Fibroblast of lung (primary cell): ENCODE results near the gene MYMX. TPM values are rescaled to one million over a fixed set of nuclear protein-coding genes. Genes with fewer than 3 reads are reported as not detected.

Experiments
- DNase-seq, 2 donors: peaks; one replicate each; pipeline versions ENCODE4 v3.0.0 to v3.0.0-alpha.2; 2010; ENCODE audit warnings: low read depth in 2 of 2
- H2AFZ ChIP-seq: 2 replicates; pipeline ENCODE4 v1.5.1; 2012; ENCODE audit warnings: low read length, control low read depth, inconsistent platforms
- H3K27ac ChIP-seq: 2 replicates; pipeline ENCODE4 v1.5.1; 2011; ENCODE audit warnings: low read length, control low read depth; ENCODE audit not compliant: insufficient read depth
- H3K27me3 ChIP-seq: 2 replicates; pipeline ENCODE4 v1.5.1; 2011; ENCODE audit warnings: mild to moderate bottlenecking, low read length; ENCODE audit not compliant: control insufficient read depth, insufficient read depth
- H3K36me3 ChIP-seq: 2 replicates; pipeline ENCODE4 v1.5.1; 2011; ENCODE audit warnings: low read length; ENCODE audit not compliant: control insufficient read depth, insufficient read depth
- H3K4me1 ChIP-seq: 2 replicates; pipeline ENCODE4 v1.5.1; 2011; ENCODE audit warnings: low read length; ENCODE audit not compliant: control insufficient read depth, insufficient read depth; ENCODE audit errors: extremely low read depth
- H3K4me2 ChIP-seq: 2 replicates; pipeline ENCODE4 v1.5.1; 2011; ENCODE audit warnings: low read length, control low read depth; ENCODE audit not compliant: insufficient read depth; ENCODE audit errors: extremely low read depth
- H3K4me3 ChIP-seq, 4 experiments: fragments of 200-600 bp in 1 of 4; sonication (generic) in 1 of 4; replicated peaks in 1 of 4; 2 replicates each; pipeline ENCODE4 v1.5.1; 2011 to 2016; ENCODE audit warnings: low read length in 4 of 4, low read depth in 3 of 4, mild to moderate bottlenecking in 3 of 4, control low read depth in 2 of 4, inconsistent platforms in 1 of 4, mixed read lengths in 1 of 4; ENCODE audit not compliant: insufficient read depth in 1 of 4; ENCODE audit errors: control extremely low read depth in 1 of 4
- H3K79me2 ChIP-seq: 2 replicates; pipeline ENCODE4 v1.5.1; 2012; ENCODE audit warnings: mild to moderate bottlenecking, low read length, inconsistent platforms; ENCODE audit not compliant: control insufficient read depth, insufficient read depth
- H3K9ac ChIP-seq: 2 replicates; pipeline ENCODE4 v1.5.1; 2011; ENCODE audit warnings: mild to moderate bottlenecking, low read length, control low read depth; ENCODE audit not compliant: insufficient read depth
- H3K9me3 ChIP-seq: 2 replicates; pipeline ENCODE4 v1.5.1; 2012; ENCODE audit warnings: low read depth, low read length; ENCODE audit not compliant: control insufficient read depth, insufficient read depth
- H4K20me1 ChIP-seq: 2 replicates; pipeline ENCODE4 v1.5.1; 2011; ENCODE audit warnings: low read length; ENCODE audit not compliant: control insufficient read depth, insufficient read depth; ENCODE audit errors: extremely low read depth
- CTCF ChIP-seq, 2 donors: IDR thresholded peaks in 1 of 2; conservative IDR thresholded peaks in 1 of 2; 1 replicate in 1 of 2; 2 replicates in 1 of 2; pipeline ENCODE4 v1.5.1; 2011 to 2012; ENCODE audit warnings: low read length in 2 of 2, control low read depth in 1 of 2, inconsistent platforms in 1 of 2, low read depth in 1 of 2, mild to moderate bottlenecking in 1 of 2
- EZH2 ChIP-seq: IDR thresholded peaks from 2 replicates; pipeline ENCODE4 v1.5.1; 2012; ENCODE audit warnings: low read length, control low read depth, mild to moderate bottlenecking; ENCODE audit errors: missing control alignments
- polyA plus RNA-seq, 2 donors: library from polyadenylated mRNA; depleted of rRNA in 1 of 2; stranded (reverse) in 1 of 2; unstranded in 1 of 2; fragments of >200 nt; gene quantifications; 2 replicates each; pipeline ENCODE4 v1.2.1, GENCODE V29; 2011 to 2012; ENCODE audit warnings: missing spikeins in 1 of 2
- total RNA-seq: library from RNA; depleted of rRNA; stranded (reverse); fragments of >200 nt; gene quantifications from 2 replicates; pipeline ENCODE4 v1.2.1, GENCODE V29; 2014

MYMX gene
- total and polyA plus RNA-seq, 2 donors (not counting 1 experiment from before 2014, with no cell fraction given): not detected

GRCh38 chr6:44203955-44204354 is 12.8 kb upstream of the MYMX start:
- H3K4me1 ChIP-seq: no peaks in the 10 kb centered on the region
- H4K20me1 ChIP-seq: no peaks in the 10 kb centered on the region
- no peak overlapping the region for H3K9ac ChIP-seq
- no peak for TF ChIP-seq CTCF (conservative IDR thresholded peaks at IDR 0.05 in 1 of 2, IDR thresholded peaks at IDR 0.05 in 1 of 2; ENCODE audit: low read depth in 1 of 2, low read length in 2 of 2)
- no peak for TF ChIP-seq EZH2
- H3K4me2 ChIP-seq: no peak overlapping the region
- H3K36me3 ChIP-seq: no peaks in the 10 kb centered on the region
- no peak overlapping the region for H2AFZ ChIP-seq
- no peak for DNase-seq
- no peaks in the 10 kb centered on the region for H3K9me3 ChIP-seq
- H3K79me2 ChIP-seq: no peaks in the 10 kb centered on the region
- H3K27ac ChIP-seq: no peak overlapping the region
- H3K4me3 ChIP-seq: no peak overlapping the region
- peaks cover 8% of the 10 kb centered on the region for H3K27me3 ChIP-seq

GRCh38 chr6:44207966-44208365 is 8.8 kb upstream of the MYMX start:
- Histone ChIP-seq H2AFZ (no peak overlapping the region), H3K27ac (no peak overlapping the region), H4K20me1 (no peaks in the 10 kb centered on the region), H3K79me2 (no peaks in the 10 kb centered on the region), H3K9me3 (no peaks in the 10 kb centered on the region), H3K9ac (no peak overlapping the region), H3K36me3 (no peaks in the 10 kb centered on the region), H3K4me3 (no peak overlapping the region), H3K27me3 (peaks cover 8% of the 10 kb centered on the region), H3K4me2 (no peak overlapping the region), H3K4me1 (no peaks in the 10 kb centered on the region)
- no peak for DNase-seq
- TF ChIP-seq CTCF (conservative IDR thresholded peaks at IDR 0.05 in 1 of 2, IDR thresholded peaks at IDR 0.05 in 1 of 2; ENCODE audit: low read depth in 1 of 2, low read length in 2 of 2) (no peak), EZH2 (no peak)

GRCh38 chr6:44211284-44211683 is 5.4 kb upstream of the MYMX start:
- no peak overlapping the region for H3K4me2 ChIP-seq
- H3K9ac ChIP-seq: no peak overlapping the region
- no peaks in the 10 kb centered on the region for H3K79me2 ChIP-seq
- no peaks in the 10 kb centered on the region for H3K9me3 ChIP-seq
- H3K4me3 ChIP-seq: no peak overlapping the region
- H3K27me3 ChIP-seq: peaks cover 5% of the 10 kb centered on the region
- no peak overlapping the region for H3K27ac ChIP-seq
- TF ChIP-seq CTCF (conservative IDR thresholded peaks at IDR 0.05 in 1 of 2, IDR thresholded peaks at IDR 0.05 in 1 of 2; ENCODE audit: low read depth in 1 of 2, low read length in 2 of 2): no peak
- TF ChIP-seq EZH2: no peak
- H3K4me1 ChIP-seq: no peaks in the 10 kb centered on the region
- H3K36me3 ChIP-seq: no peaks in the 10 kb centered on the region
- no peaks in the 10 kb centered on the region for H4K20me1 ChIP-seq
- H2AFZ ChIP-seq: no peak overlapping the region
- no peak for DNase-seq
